Activated effector memory CD4-positive, alpha-beta T cell treated with anti-CD3 and anti-CD28 coated beads, Interleukin-2, amount 50 U/mL, for 16 hours (primary cell): ENCODE data around the gene NR1I3.

Source experiments
- DNase-seq: peaks from one replicate; pipeline ENCODE4 v3.0.0-alpha.2; 2020

Gene NR1I3

DNA sequence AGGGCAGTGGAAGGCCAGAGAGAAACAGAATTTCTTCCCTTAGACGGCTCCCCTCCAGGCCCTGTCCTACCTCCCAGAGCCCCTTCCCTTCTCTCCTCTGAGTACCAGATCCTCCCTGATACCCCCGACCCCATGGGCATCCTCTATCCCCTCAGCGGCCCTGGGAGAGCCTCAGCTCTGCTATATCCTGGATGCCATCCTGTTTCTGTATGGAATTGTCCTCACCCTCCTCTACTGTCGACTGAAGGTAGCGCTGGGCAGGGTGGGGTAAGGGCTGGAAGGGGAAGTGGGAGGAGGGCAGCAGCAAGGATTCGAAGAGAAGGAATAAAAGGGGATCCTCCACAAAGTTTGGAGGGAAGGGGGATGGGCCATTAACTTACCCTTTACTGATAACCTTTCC lies 20.2 kb downstream of the NR1I3 start:
- no peak for DNase-seq

DNA sequence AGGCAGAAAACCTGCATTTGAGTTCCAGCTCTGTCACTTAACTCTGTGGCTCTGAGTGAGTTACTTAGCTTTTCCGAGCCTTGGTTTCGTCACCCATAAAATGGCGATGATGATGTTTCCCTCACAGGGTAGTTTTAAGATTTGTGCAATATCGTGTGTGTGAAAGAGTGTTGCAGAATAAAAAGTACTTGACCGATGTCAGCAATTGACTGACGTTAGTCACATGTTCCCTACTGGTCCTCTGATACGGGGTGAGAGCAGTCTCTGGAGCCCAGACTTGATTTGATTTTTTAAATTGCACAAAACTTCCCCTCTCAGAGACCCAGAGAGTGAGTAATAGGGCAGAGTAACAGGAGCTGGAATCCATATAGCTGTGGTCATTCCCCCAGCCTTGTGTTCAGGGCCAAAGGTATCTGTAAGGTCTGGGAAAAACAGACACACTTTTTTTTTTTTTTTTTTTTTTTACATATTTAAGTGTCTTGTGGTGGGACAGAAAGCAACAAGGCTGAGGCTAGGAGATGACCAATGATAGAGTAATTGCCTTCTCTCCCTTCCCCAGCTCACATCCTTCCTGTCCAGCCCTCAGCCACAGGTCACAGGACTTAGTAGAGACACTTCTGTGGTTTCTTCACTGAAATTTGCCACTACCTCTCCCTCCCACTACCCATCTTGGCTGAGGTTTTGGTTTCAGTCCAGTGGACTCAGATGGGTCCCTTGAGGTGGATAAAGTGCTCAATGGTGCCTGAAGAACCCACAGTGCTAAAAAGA lies 20.9 kb downstream of the NR1I3 start:
- DNase-seq = no peak

DNA sequence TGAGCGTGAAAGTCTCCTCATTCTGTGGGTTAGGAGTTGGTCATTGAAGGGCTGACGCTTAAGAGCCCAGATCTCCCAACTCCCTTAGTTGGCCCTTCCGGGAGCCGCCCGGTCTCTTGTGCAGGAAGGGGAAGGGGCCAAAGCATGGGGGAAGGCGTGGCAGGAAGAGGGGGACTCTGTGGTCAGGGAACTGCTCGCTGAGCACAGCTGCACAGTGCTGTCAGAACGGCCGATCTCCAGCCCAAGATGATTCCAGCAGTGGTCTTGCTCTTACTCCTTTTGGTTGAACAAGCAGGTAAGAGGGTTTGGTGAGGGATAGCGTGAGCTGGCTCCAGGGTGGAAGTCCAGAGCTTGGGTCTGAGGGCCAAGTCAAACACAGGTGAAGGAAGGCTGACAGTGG lies 22.9 kb downstream of the NR1I3 start, which contains the start of gene FCER1G:
FCER1G (plus strand) TSS at position 220 of the 400 bp plus-strand sequence; CDS start at position 247, 27 bp downstream.
- DNase-seq = no peak

DNA sequence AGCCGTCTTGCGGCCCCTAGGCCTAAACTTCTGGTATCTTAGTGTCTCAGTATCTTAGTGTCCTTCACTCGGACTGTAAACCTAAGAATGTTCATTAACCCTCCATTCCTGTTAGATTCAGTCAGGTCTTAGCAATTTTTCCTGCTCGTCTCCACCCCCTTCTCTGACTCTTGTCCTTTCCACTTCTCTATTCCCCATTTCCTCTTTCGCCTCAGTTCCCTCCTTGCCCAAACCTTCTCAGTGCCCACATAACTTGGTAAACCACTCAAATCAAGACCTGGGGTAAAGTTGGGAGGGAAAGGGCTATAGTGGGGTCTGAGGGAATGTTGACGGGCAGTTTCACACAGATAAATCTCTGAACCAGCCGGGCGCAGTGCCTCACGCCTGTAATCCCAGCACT lies 23.6 kb downstream of the NR1I3 start:
- DNase-seq = no peak

DNA sequence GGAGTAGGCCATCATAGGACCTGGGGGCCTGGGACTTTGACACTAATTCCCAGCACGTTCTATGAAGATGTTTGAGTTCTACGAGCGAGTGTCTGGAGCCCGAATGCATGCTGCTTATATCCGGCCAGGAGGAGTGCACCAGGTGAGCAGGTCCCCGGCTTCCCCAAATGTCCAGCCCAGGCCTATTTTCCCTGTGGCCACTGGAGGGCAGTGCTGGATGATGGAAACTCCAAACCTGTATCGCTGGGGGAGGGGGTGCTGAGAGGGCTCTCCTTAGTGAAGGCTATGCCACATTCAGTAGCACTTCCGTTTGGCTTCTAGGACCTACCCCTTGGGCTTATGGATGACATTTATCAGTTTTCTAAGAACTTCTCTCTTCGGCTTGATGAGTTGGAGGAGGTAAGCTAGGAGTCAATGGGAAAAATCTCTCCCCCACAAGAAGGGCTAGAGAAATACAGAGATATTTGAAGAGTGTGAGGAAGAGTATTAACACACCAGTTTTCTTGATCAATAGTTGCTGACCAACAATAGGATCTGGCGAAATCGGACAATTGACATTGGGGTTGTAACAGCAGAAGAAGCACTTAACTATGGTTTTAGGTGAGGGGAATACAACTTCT lies 28.1 kb downstream of the NR1I3 start:
- peak; percentile 88 for DNase-seq

DNA sequence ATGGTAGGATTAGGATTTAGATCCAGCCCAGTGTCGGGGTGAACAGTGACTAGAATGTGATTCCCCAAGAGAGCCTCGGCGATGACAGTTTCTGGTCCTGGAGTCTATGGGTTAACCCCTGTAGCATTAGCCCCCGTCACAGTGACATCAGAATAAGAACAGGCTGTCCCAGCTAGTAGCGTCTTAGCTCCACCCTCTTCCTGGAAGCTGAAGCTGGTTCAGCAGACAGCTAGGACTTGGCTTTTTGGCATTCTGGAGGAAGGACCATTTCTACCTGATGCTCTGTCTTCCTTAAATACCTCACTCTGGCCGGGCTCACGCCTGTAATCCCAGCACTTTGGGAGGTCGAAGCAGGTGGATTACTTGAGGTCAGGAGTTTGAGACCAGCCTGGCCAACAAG lies 30.8 kb downstream of the NR1I3 start:
- DNase-seq = no peak

DNA sequence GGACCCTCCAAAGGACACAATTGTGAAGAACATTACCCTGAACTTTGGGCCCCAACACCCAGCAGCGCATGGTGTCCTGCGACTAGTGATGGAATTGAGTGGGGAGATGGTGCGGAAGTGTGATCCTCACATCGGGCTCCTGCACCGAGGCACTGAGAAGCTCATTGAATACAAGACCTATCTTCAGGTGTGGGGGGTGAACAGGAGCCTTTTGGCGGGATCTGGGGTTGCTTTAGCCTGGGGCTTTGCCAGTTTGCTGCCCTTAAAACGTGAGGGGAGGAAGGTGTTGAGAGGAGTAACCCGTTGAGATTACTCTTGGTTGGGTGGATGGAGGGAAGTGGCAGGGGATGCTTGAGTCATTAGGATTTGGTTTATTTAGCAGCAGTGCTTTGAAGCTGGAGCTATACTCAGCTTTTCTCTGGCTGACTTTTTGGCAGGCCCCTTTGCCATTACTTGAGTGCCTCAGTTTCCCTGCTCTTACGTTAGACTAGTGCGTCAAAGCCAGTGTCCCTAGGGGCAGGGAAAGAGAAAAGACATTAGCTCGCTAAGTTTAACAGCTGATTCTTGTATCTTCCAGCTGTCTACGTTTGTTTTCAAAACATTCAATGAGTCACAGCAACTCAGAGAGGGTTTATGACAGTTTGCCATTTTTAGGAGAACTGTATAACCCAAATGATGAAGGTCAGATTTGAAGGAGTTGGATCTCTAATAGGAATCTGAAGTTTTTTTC lies 31.4 kb downstream of the NR1I3 start:
- DNase-seq = no peak

DNA sequence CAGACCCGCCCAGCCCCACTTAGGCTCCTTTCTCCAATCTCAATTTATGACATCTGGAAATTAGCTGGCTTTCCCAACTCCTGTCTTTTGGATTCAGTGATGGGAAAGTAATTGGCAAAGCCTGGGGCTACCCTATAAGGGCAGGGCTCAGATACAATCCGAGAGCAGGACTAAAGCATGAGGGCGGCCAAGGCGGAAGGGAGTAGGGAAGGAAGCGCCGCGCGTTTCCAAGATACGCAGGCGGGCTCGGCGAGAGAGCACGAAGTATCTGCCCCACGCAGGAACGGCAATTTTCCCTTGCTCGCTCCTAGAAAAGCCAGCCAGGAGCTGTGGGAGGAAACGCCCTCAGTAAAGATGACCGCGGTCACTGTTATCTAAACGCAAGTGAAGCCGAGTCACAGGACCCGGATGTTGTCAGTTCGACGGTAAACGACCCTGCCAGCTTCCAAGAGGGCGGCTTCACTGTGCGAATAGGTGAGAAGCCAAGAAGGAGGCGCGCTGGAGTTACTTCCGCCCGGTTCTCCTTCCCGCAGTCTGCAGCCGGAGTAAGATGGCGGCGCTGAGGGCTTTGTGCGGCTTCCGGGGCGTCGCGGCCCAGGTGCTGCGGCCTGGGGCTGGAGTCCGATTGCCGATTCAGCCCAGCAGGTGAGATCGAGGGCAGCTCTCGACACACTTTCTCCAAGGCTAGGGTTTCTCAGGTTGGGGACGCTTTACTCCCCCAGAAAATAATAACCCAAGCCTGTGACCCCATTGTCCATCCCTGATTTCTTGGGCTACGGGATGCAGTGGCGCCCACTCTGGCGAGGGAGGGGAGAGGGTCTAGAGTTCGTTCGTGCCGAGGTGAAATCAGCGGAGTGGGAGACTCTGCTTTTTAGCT lies 35.9 kb downstream of the NR1I3 start, which contains the start of gene NDUFS2:
NDUFS2 (plus strand) TSS at position 532 of the 877 bp plus-strand sequence; CDS start at position 551, 19 bp downstream.
- DNase-seq = peak; percentile 98

DNA sequence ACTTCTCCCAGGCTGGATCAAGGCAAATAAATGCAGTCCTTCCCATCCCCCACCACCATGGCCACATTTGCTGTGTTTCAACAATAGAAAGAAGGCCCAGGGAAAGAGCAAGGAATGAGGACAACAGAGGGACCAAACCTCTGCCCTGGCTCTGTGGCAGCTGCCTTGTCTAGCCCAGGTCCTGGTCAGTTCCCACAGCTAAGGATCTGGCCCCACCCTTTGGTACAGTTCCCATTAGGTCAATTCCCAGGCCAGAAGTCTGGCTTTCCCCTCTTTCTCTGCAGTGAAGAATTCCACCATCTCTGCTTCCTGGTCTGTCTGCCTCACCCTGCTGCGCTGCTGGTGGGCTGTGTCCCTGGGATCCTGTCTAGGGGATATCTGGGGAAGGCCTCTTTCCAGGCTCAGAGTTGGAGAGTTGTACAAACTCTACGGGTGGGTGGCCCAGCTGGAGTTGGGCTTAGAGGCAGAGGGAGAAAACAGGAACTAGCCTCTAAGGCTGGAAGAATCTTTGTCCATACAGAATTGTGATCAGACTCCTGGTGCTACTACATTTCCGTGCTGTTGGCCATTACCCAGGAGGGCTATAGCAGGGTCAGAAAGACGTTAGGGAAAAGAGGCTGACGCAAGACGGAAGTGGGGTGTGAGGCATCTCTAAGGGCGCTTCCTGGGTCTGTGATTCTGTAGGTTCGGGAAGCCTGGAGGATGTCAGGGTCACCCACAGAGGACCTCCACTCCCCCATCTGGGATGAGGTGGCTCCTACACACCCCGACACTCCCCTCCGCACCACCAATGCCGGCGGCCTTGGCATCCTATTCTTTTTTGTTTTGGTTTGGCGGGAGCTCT lies 36.8 kb downstream of the NR1I3 start:
- no peak for DNase-seq

DNA sequence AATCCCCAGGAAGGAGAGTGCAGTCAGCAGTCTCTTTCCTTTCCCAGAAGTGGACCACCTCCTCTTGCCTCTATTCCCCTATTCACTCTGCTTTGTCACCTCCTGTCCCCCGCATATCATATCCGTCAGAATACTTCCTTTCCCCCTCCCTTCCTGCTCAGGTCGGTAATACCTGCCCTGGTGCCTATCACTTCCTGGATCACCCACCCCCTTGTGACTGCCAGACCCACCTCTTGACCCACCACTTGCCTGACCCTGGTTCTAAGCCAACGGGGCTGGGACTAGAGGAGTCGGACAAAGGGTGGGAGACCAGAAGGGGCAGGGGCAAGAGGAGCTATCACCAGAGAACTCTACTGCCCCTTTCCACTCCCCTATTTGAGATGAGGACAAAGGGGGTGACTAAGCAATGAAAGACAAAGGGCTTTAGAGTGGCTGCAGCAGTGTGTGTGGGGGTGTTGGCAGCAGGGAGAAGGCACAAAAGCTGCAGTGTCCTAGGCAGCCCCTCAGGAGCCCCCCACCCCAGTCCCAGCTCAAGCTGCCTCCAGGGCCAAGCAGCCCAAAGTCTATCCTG lies 37.5 kb downstream of the NR1I3 start:
- DNase-seq = no peak

DNA sequence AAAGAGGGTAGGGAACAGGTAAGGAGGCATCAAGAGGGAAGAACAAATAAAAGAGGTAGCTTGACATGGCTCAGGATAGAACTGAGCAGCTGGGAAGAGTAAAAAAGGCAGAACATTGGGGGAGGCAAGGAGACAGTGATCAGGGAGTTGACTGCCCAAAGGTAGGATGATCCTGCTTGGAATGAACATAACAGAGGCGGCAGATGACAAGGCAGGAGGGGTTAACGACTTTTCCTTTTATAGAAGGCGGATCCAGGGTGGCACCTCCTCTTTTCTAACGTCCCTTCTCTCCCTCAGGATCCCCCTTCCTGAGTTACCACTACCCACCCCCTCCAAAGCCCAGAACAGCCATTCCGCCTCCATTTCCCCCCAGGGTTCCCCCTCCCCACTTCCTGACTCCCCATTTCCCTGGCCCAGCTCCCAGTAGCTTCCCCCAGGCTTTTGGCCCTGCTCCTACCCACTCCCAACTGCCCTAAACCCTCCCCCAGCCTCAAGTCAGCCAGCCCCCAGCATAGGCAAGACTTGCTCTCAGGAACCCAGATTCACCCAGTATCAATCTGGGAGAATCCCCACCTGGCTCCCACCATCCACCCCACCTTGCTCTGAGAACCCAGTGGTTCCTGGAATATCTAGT lies 38.4 kb downstream of the NR1I3 start:
- DNase-seq = no peak

DNA sequence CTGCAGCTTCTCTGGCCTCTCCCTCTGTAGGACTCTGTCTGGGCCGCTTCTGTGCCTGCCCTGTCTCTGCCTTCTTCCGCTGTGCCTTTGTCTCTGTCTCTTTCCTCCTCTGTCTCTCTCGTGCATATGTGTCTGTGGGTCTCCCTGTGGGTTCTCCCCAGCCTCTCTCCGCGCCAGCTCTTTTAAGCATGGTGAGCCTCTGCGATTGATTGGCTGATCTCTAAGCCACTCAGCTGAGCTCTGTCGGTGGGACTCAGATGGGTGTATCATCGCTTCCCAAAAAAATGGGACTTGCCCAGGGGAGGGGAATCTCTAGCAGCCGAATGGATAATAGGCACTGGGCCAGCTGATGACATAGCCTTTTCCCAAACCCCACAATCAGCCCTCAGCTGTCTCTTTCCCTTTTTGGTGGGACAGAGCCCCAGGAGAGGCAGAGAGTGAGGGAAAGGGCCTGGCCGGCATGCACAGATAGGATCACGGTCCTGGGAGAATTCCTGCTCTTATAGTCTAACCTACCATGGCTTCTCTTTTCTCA lies 39.0 kb downstream of the NR1I3 start, which contains the start of gene ADAMTS4:
ADAMTS4 (minus strand) TSS at position 158 of the 535 bp plus-strand sequence. CDS start 427 bp downstream, outside the sequence.
- DNase-seq = no peak

DNA sequence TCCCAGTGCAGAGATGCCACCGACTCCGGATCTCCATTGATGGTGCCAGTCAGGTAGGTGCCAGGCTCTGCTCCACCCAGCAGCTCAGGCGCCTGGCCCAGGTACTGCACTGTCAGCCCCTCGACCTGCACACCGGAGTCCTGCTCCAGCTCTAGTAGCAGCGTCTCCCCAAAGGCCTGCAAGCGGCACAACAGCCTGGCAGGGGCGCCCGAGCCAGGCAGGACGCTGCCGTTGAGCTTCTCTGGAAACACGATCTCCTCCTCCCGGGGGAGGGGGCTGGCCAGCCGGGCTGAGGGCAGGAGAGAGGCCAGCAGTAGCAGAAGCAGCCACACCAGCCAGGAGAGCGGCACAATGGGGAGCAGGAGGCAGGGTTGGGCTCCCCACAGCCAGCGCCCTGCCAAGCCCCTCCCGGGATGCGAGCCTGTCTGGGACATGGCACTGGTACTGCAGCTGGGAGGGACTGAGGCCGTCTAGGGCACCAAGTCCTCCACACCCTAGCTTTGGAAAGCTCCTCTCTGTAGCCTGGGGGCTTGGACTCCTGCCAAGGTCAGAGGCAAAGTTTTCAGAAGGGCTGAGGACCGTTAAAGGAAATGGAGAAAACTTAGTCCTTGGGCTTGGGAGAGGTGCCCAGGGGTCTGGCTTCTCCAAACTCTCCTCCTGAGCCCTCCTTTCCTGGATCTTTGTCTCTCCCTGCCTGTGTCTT lies 39.7 kb downstream of the NR1I3 start:
- no peak for DNase-seq

DNA sequence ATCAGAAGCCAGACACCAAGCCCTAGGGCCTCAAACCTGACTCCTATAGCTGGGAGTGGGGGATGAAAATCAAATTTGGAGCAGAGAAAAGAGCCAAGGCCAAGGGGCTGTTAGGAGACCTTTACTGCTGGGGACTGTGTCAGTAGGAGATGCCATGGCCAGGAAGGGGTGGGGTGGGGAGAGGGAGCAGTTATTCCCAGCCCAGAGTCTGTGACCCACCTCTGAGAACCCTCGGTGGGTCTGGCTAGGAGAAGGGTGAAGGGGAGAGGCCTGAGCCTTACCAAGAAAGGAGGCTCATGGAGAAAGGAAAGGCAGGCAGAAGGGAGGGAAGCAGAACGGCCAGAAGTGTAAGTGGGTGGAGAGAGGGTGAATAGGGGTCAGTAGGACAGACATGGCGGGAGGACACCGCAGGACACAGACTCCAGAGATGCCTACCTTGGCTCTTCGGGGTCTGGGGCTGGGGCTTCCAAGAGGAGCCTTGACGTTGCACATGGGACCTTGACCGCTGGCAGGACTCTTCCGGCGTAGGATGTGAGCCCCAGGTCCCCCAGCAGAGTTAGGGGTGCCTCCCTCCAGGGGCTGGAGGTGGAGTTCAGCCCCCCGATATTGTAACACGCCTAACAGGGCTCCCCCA lies 40.3 kb downstream of the NR1I3 start:
- DNase-seq = no peak

DNA sequence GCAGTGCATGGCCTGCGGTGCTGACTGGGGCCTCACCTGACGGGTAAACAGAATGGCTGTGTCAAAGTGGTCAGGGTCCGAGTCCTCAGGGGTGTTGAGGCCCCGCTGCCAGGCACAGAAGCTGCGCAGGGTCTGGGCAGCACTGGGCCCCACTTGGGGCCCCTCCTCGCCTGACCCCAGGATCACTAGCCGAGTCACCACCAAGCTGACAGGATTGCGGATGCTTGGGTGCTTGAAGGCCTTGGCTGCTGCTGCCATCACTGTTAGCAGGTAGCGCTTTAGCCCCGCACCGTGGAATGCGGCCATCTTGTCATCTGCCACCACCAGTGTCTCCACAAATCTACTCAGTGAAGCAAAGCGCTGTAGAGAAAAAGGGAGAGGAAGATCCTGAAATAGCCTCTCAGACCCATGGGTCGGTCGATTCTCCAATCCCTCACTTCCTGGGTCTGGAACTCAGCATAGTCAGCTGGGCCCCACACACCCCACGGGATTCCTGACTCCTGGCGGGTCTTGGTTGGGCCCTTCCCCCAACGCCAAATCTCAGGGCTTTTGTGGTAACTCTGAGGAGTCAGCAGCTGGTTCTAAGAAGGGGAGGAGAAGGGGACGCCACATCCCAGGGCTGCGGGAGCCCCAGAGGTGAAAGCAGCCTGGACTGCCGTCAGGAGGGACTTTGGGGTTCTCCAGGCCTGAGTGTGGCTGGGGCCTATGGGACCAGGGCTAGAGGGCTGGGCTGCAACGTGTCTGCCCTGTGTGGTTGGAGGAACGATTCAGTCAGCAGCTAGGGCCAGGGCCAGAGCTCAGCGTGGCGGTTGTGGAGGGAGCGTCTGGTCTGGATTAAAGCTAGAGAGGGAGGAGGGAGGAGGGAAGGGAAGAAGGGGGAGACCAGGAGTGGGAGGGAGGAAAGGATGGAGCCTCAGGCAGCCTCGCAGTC lies 41.2 kb downstream of the NR1I3 start:
- DNase-seq = no peak

DNA sequence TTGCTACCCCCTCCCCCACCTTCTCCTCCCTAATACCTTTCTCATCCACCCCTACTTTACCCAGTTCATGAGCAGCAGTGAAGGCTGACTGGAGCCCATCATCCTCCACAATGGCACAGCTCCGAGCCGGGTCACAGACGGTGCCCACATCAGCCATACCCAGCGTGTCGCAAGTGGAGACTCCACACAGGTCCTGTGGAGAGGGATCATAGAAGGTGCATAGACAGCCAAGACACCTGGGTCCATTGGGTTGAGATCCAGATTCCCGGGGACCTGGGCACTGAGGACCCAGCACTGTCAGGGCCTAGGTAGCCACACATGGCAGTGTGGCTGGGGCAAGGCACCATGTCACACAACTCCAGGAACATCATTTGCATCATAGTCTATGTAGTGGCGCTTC lies 41.9 kb downstream of the NR1I3 start:
- DNase-seq = no peak

DNA sequence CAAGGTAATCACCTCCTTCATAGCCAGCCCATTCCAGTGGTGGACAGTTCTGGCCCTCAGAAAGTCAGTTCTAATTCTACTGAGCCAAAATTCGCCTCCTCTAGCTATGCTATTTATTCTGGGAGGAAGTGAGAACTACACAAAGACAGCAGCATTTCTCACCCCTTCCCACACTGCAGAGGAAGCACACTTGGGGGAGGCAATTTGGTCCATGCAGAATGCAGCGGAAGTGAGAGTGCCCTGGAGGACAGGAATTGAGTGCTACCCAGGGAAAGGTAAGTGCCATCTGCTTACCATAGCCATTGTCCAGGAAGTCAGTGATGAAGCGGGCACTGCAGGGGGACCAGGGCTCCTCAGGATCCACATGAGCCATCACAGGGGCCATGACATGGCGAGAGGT lies 42.8 kb downstream of the NR1I3 start:
- DNase-seq = no peak
